Psoas muscle (tissue), 8 donors: ENCODE data around the gene FFAR3. TPM values are rescaled to one million over a fixed set of nuclear protein-coding genes. Genes with fewer than 3 reads are reported as not detected.

Source experiments
- ATAC-seq, 4 donors: fragments of 200-7000 bp; cut with Tn5 transposase; one replicate each; pipeline ENCODE4 v1.9.1; 2020; ENCODE audit warnings: moderate library complexity in 3 of 4, mild to moderate bottlenecking in 2 of 4
- DNase-seq, 2 donors: peaks; one replicate each; pipeline ENCODE4 v3.0.0-alpha.2; 2020
- H3K27ac ChIP-seq: fragments of 200-600 bp; one replicate; pipeline ENCODE4 v1.8.0; 2022
- H3K27me3 ChIP-seq, 3 donors: fragments of 200-600 bp in 1 of 3; one replicate each; pipeline versions ENCODE4 v1.6.1 to v1.8.0; 2013 to 2022; ENCODE audit warnings: low read length in 2 of 3, mild to moderate bottlenecking in 2 of 3, moderate library complexity in 1 of 3; ENCODE audit not compliant: insufficient read depth in 3 of 3
- H3K36me3 ChIP-seq, 2 donors: fragments of 200-600 bp in 1 of 2; one replicate each; pipeline versions ENCODE4 v1.6.1 to v1.8.0; 2013 to 2022; ENCODE audit warnings: low read depth in 1 of 2, mild to moderate bottlenecking in 1 of 2, moderate library complexity in 1 of 2; ENCODE audit not compliant: insufficient read depth in 1 of 2
- H3K4me1 ChIP-seq: fragments of 200-600 bp; one replicate; pipeline ENCODE4 v1.8.0; 2022
- H3K4me3 ChIP-seq: fragments of 200-600 bp; one replicate; pipeline ENCODE4 v1.8.0; 2022; ENCODE audit warnings: mild to moderate bottlenecking
- H3K9me3 ChIP-seq: fragments of 200-600 bp; one replicate; pipeline ENCODE4 v1.8.0; 2022
- CTCF ChIP-seq: fragments of 200-600 bp; IDR thresholded peaks from one replicate; pipeline ENCODE4 v1.8.0; 2022; ENCODE audit warnings: antibody characterized with exemption
- WGBS, 3 donors: extraction: QIAGEN DNeasy Blood & Tissue Kit; methylation state at CpG; one replicate each; pipeline versions ENCODE4 v1.1.6 to v1.1.7; 2013; 5-methylcytosine and 5-hydroxymethylcytosine counted together
- intact Hi-C, 2 donors: fragments of 100-400 bp; cut with DNase I; formaldehyde crosslinking; loops; one replicate each; pipeline versions ENCODE4 v1.11.0 to v1.14.2; 2022
- polyA plus RNA-seq, 3 donors: library from polyadenylated mRNA; stranded (reverse); fragments of 200-250 nt; gene quantifications; one replicate each; pipeline ENCODE4 v1.2.3, GENCODE V29; 2013
- total RNA-seq, 4 donors: library from RNA; stranded (reverse); fragmentation: NEBNext Ultra II Directional in 2 of 4; extraction: Animal tissue kit (Norgen Biotek cat#: 25700) in 2 of 4; gene quantifications; one replicate each; pipeline versions ENCODE4 v1.2.1 to v1.2.4, GENCODE V29; 2021 to 2023
- donor health status: healthy with polysubstance abuse.
- donor health status: DM: no; HTN: no; CAD: no; lungs with moderate emphysema.
- donor health status: Bipolar disorder and iron deficiency.
- donor health status: healthy.
- donor health status: DM: yes; HTN: yes; CAD: no.
- donor health status: DM: no; HTN: no; CAD: no.
- donor health status: DM: no; HTN: no; CAD: no.
- donor health status: DM: yes; HTN: yes; CAD: no.

FFAR3 gene
- total and polyA plus RNA-seq, 7 donors, result 0.04 to 0.22 (median 0.17) TPM; not detected in 4

DNA sequence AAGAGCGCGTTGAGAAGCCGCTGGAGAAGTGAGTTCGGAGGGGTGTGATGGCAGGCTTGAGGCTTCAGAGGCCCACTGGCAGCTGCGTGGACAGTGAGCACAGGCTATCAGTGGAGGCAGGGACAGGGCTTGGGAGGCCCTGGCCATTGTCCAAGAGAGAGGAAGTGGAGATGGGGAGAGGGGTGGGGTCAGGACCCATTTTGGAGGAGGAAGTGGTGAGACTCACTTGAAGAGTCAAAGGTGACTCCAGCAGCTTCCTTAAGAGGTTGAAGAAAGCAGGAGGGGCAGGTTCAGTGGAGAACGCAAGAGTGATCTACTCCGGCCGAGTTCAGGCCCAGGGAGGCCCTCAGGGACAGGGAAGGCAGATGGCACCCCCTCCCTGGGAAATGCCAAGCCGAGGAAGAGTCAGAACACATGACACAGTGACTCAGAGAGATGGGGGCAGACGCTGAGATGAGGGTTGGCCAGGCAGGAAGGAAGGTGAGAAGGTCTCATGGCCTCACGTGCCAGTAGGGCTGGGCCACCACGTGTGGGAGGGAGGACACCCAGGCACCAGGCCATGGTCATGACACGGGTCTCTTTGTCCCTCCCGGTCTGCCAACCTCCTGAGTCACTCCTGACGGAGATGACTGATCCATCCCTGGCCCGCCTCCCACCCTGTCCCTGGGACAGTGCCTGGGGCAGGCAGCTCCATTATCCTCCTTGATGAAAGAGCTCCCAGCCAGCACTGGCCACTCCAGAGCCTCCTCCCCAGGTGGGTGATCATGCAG, 39.4 kb upstream of the FFAR3 start:
- Histone ChIP-seq H3K4me1 (no peaks in the 10 kb centered on the region), H3K27ac (no peak overlapping the region), H3K36me3 (no peaks in the 10 kb centered on the region), H3K27me3 (peaks cover 0 to 12% (median 12%) of the 10 kb centered on the region in 3 donors), H3K9me3 (peaks cover 4% of the 10 kb centered on the region), H3K4me3 (no peak overlapping the region)
- 31 to 40% (median 38%) methylated on average over 16 of the region's 16 CpGs for WGBS, 3 donors
- peak; percentile 55 to 92 (median 76) for ATAC-seq
- intact Hi-C loops, result no loop called here
- peak; percentile 72 for DNase-seq
- no peak for TF ChIP-seq CTCF

GRCh38 chr19:35320065-35320713, 38.1 kb upstream of the FFAR3 start:
- DNase-seq, result no peak
- no peak for ATAC-seq
- Histone ChIP-seq H3K36me3 (no peaks in the 10 kb centered on the region), H3K4me1 (no peaks in the 10 kb centered on the region), H3K27ac (no peak overlapping the region), H3K27me3 (peaks cover 0 to 12% (median 8%) of the 10 kb centered on the region in 3 donors), H3K4me3 (no peak overlapping the region), H3K9me3 (peaks cover 4% of the 10 kb centered on the region)
- TF ChIP-seq CTCF, result no peak
- intact Hi-C loops, result no loop called here
- WGBS, 3 donors, result 61 to 64% (median 62%) methylated on average over 12 of the region's 12 CpGs

GRCh38 chr19:35321291-35321690, 37.0 kb upstream of the FFAR3 start:
- no peak for TF ChIP-seq CTCF
- WGBS, 3 donors, result 85 to 92% (median 88%) methylated on average over 2 of the region's 2 CpGs
- DNase-seq, result no peak
- intact Hi-C loops, result no loop called here
- no peaks in the 10 kb centered on the region for H3K36me3 ChIP-seq
- no peaks in the 10 kb centered on the region for H3K4me1 ChIP-seq
- peaks cover 4% of the 10 kb centered on the region for H3K9me3 ChIP-seq
- no peak overlapping the region for H3K27ac ChIP-seq
- no peak overlapping the region for H3K4me3 ChIP-seq
- no peak for ATAC-seq
- peaks cover 0 to 11% (median 4%) of the 10 kb centered on the region in 3 donors for H3K27me3 ChIP-seq

GRCh38 chr19:35322014-35322413, 36.2 kb upstream of the FFAR3 start:
- no peak for DNase-seq
- H3K27ac ChIP-seq, result no peak overlapping the region
- TF ChIP-seq CTCF, result no peak
- H3K4me3 ChIP-seq, result no peak overlapping the region
- no peak for ATAC-seq
- no peaks in the 10 kb centered on the region for H3K4me1 ChIP-seq
- H3K9me3 ChIP-seq, result peaks cover 4% of the 10 kb centered on the region
- no peaks in the 10 kb centered on the region for H3K36me3 ChIP-seq
- intact Hi-C loops, result no loop called here
- 90 to 93% (median 91%) methylated on average over 9 of the region's 9 CpGs for WGBS, 3 donors
- peaks cover 0 to 8% (median 4%) of the 10 kb centered on the region in 3 donors for H3K27me3 ChIP-seq
